Liver (tissue), 9 donors: ENCODE measurements around the gene PEBP1. TPM values are rescaled to one million over a fixed set of nuclear protein-coding genes. Genes with fewer than 3 reads are reported as not detected.
A peak's percentile ranks its signal among the peaks of the same experiment; 100 is the strongest.

ENCODE experiments used
- DNase-seq: peaks from one replicate; pipeline ENCODE4 v3.0.0-alpha.2; 2017; ENCODE audit warnings: low spot score
- H3K27ac ChIP-seq, 2 donors: one replicate each; pipeline ENCODE4 v1.7.0; 2013; ENCODE audit warnings: inconsistent platforms in 2 of 2, low read length in 2 of 2, control low read depth in 1 of 2, low read depth in 1 of 2, mild to moderate bottlenecking in 1 of 2
- H3K27me3 ChIP-seq, 4 donors: one replicate each; pipeline versions ENCODE4 v1.6.1 to v1.7.0; 2013; ENCODE audit warnings: low read length in 3 of 4, inconsistent platforms in 1 of 4, mild to moderate bottlenecking in 1 of 4, moderate library complexity in 1 of 4; ENCODE audit not compliant: control insufficient read depth in 4 of 4, insufficient read depth in 4 of 4
- H3K36me3 ChIP-seq, 4 donors: one replicate each; pipeline versions ENCODE4 v1.6.1 to v1.7.0; 2013; ENCODE audit warnings: low read length in 3 of 4, mild to moderate bottlenecking in 3 of 4, low read depth in 1 of 4, moderate library complexity in 1 of 4; ENCODE audit not compliant: control insufficient read depth in 4 of 4, insufficient read depth in 3 of 4
- H3K4me1 ChIP-seq, 4 donors: one replicate each; pipeline versions ENCODE4 v1.6.1 to v1.7.0; 2013; ENCODE audit warnings: low read length in 3 of 4, mild to moderate bottlenecking in 3 of 4, moderate library complexity in 1 of 4; ENCODE audit not compliant: control insufficient read depth in 4 of 4, insufficient read depth in 4 of 4
- H3K4me3 ChIP-seq, 3 donors: one replicate each; pipeline versions ENCODE4 v1.6.1 to v1.7.0; 2013; ENCODE audit warnings: low read length in 3 of 3, control low read depth in 1 of 3, low read depth in 1 of 3, mild to moderate bottlenecking in 1 of 3
- H3K9ac ChIP-seq, 2 donors: one replicate each; pipeline ENCODE4 v1.7.0; 2013; ENCODE audit warnings: low read length in 2 of 2, mild to moderate bottlenecking in 2 of 2, moderate library complexity in 2 of 2, control low read depth in 1 of 2, low read depth in 1 of 2
- H3K9me3 ChIP-seq, 4 donors: one replicate each; pipeline versions ENCODE4 v1.6.1 to v1.7.0; 2013; ENCODE audit warnings: low read length in 3 of 4; ENCODE audit not compliant: control insufficient read depth in 4 of 4
- ATF3 ChIP-seq: IDR thresholded peaks from 2 replicates; pipeline ENCODE4 v1.6.1; 2016; ENCODE audit warnings: antibody characterized with exemption
- CTCF ChIP-seq: fragments of 150-350 bp; IDR thresholded peaks from 2 replicates; pipeline ENCODE4 v1.5.1; 2017; ENCODE audit warnings: improper control_type of control experiment, low read depth, low read length; ENCODE audit not compliant: missing input control
- EGR1 ChIP-seq, 2 donors: IDR thresholded peaks; 2 replicates each; pipeline ENCODE4 v1.6.1; 2016 to 2018; ENCODE audit warnings: antibody characterized with exemption in 2 of 2, low read depth in 2 of 2
- FOXA1 ChIP-seq: IDR thresholded peaks from 2 replicates; pipeline ENCODE4 v1.6.1; 2016; ENCODE audit warnings: antibody characterized with exemption
- FOXA2 ChIP-seq: IDR thresholded peaks from 2 replicates; pipeline ENCODE4 v1.6.1; 2016; ENCODE audit warnings: antibody characterized with exemption
- GABPA ChIP-seq, 2 donors: IDR thresholded peaks in 1 of 2; conservative IDR thresholded peaks in 1 of 2; 2 replicates each; pipeline ENCODE4 v1.6.1; 2016; ENCODE audit warnings: antibody characterized with exemption in 2 of 2, mild to moderate bottlenecking in 1 of 2, moderate library complexity in 1 of 2
- HNF4A ChIP-seq, 2 donors: conservative IDR thresholded peaks; 2 replicates each; pipeline ENCODE4 v1.6.1; 2016; ENCODE audit warnings: antibody characterized with exemption in 2 of 2, mild to moderate bottlenecking in 2 of 2
- HNF4G ChIP-seq: IDR thresholded peaks from 2 replicates; pipeline ENCODE4 v1.6.1; 2016; ENCODE audit warnings: antibody characterized with exemption
- JUND ChIP-seq, 2 donors: IDR thresholded peaks; 2 replicates each; pipeline ENCODE4 v1.6.1; 2016; ENCODE audit warnings: antibody characterized with exemption in 2 of 2
- MAX ChIP-seq: IDR thresholded peaks from 2 replicates; pipeline ENCODE4 v1.6.1; 2016; ENCODE audit warnings: antibody characterized with exemption
- NR2F2 ChIP-seq: IDR thresholded peaks from 2 replicates; pipeline ENCODE4 v1.6.1; 2016; ENCODE audit warnings: antibody characterized with exemption
- RAD21 ChIP-seq, 2 donors: IDR thresholded peaks; 2 replicates each; pipeline ENCODE4 v1.6.1; 2016; ENCODE audit warnings: antibody characterized with exemption in 2 of 2, mild to moderate bottlenecking in 2 of 2
- REST ChIP-seq: IDR thresholded peaks from 2 replicates; pipeline ENCODE4 v1.6.1; 2016; ENCODE audit warnings: antibody characterized with exemption, mild to moderate bottlenecking
- RXRA ChIP-seq, 2 donors: IDR thresholded peaks; 2 replicates each; pipeline ENCODE4 v1.6.1; 2017 to 2018; ENCODE audit warnings: antibody characterized with exemption in 2 of 2, mild to moderate bottlenecking in 1 of 2
- SP1 ChIP-seq: IDR thresholded peaks from 2 replicates; pipeline ENCODE4 v1.6.1; 2018; ENCODE audit warnings: antibody characterized with exemption, mild to moderate bottlenecking
- TAF1 ChIP-seq: conservative IDR thresholded peaks from 2 replicates; pipeline ENCODE4 v1.6.1; 2016; ENCODE audit warnings: antibody characterized with exemption, mild to moderate bottlenecking
- YY1 ChIP-seq: IDR thresholded peaks from 2 replicates; pipeline ENCODE4 v1.6.1; 2016; ENCODE audit warnings: antibody characterized with exemption, mild to moderate bottlenecking
- WGBS: extraction: QIAGEN DNeasy Blood & Tissue Kit; methylation state at CpG from one replicate; pipeline ENCODE4 v1.1.7; 2013; 5-methylcytosine and 5-hydroxymethylcytosine counted together
- polyA plus RNA-seq, 2 donors: library from polyadenylated mRNA; stranded (reverse) in 1 of 2; unstranded in 1 of 2; fragments of 200-250 nt in 1 of 2; fragments of >200 nt in 1 of 2; fragmentation: Nextera tagmentation in 1 of 2; extraction: Ambion mirVana in 1 of 2; gene quantifications; one replicate each; pipeline versions ENCODE4 v1.2.1 to v1.2.3, GENCODE V29; 2013 to 2015
- total RNA-seq, 2 donors: library from RNA; depleted of rRNA; stranded (reverse); fragments of >200 nt; gene quantifications; one replicate each; pipeline ENCODE4 v1.2.3, GENCODE V29; 2014
- TF ChIP-seq, protein P1 (sequence below): IDR thresholded peaks from 2 replicates; pipeline ENCODE4 v1.6.1; 2016; ENCODE audit warnings: antibody characterized with exemption
- donor health status: healthy.
- donor health status: healthy.
- donor health status: healthy.
- donor health status: healthy.
- donor health status: healthy.

Gene PEBP1
- total and polyA plus RNA-seq, 4 donors, result 478 to 1,937 (median 635) TPM

- H3K4me1 ChIP-seq, result peaks cover 0 to 6% (median 0%) of the 10 kb centered on the region in 4 donors
- no peak overlapping the region for H3K27ac ChIP-seq
- no peaks in the 10 kb centered on the region for H3K27me3 ChIP-seq
- H3K4me3 ChIP-seq, result no peak overlapping the region
- H3K36me3 ChIP-seq, result peaks cover 3 to 21% (median 12%) of the 10 kb centered on the region in 4 donors
- DNase-seq, result no peak
- H3K9ac ChIP-seq, result no peak overlapping the region
- 83% methylated on average over 5 of the region's 5 CpGs for WGBS
- no peak for TF ChIP-seq RAD21 (IDR thresholded peaks at IDR 0.05)
- no peak for TF ChIP-seq GABPA (IDR thresholded peaks at IDR 0.05 in 1 of 2, conservative IDR thresholded peaks at IDR 0.05 in 1 of 2)
- TF ChIP-seq SP1, result no peak
- TF ChIP-seq HNF4A (conservative IDR thresholded peaks at IDR 0.05), result no peak
- TF ChIP-seq FOXA1, result no peak
- TF ChIP-seq HNF4G, result no peak
- H3K9me3 ChIP-seq, result no peaks in the 10 kb centered on the region
Measured at GRCh38 chr12:118151755-118152154, 15.8 kb downstream of the PEBP1 start.

GRCh38 chr12:118160536-118160935, 24.6 kb downstream of the PEBP1 start:
- no peak overlapping the region for H3K4me3 ChIP-seq
- over 99% methylated on average over 3 of the region's 3 CpGs for WGBS
- H3K4me1 ChIP-seq, result no peaks in the 10 kb centered on the region
- H3K27me3 ChIP-seq, result no peaks in the 10 kb centered on the region
- peaks cover 5 to 48% (median 35%) of the 10 kb centered on the region in 4 donors for H3K36me3 ChIP-seq
- no peak for DNase-seq
- no peak overlapping the region for H3K9ac ChIP-seq
- H3K9me3 ChIP-seq, result no peaks in the 10 kb centered on the region
- H3K27ac ChIP-seq, result no peak overlapping the region
- TF ChIP-seq YY1 (no peak), RAD21 (IDR thresholded peaks at IDR 0.05) (no peak), FOXA2 (no peak), RXRA (IDR thresholded peaks at IDR 0.05) (no peak), FOXA1 (no peak), TAF1 (no peak), MAX (no peak), SP1 (no peak)

DNA sequence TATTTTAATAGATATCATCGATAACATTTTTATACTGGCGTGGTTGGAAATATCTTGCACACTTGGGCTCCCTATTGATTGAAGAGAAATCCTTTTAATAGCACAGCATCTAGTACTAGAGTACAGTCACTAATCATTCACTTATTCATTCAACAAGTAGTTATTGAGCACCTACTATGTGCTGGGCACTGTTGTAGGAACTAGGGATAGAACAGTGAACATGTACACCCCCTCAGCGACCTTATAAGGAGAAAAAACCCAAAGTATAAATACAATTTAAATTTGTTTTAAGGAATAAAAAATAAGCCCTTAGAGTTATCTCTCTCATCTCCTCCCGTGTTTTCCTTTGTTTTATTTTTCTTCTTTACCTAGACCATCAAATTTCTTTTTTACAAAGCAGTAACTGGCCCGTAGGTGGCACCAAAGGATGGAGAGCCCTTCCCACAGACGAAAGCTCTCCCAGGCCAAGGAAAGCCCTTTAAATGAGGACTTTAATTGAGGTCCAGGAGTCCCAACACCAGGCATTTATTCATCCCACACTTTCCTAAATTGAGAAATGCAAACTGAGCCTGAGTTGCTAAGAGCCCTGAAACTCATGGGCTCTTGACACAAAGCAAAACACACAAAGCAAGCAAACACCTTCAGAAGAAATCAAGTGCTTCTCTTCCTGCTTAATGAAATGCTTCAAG, 29.0 kb downstream of the PEBP1 start:
- no peaks in the 10 kb centered on the region for H3K27me3 ChIP-seq
- no peak for TF ChIP-seq HNF4G
- no peak for TF ChIP-seq TAF1
- TF ChIP-seq NR2F2, result no peak
- TF ChIP-seq, protein P1, sequence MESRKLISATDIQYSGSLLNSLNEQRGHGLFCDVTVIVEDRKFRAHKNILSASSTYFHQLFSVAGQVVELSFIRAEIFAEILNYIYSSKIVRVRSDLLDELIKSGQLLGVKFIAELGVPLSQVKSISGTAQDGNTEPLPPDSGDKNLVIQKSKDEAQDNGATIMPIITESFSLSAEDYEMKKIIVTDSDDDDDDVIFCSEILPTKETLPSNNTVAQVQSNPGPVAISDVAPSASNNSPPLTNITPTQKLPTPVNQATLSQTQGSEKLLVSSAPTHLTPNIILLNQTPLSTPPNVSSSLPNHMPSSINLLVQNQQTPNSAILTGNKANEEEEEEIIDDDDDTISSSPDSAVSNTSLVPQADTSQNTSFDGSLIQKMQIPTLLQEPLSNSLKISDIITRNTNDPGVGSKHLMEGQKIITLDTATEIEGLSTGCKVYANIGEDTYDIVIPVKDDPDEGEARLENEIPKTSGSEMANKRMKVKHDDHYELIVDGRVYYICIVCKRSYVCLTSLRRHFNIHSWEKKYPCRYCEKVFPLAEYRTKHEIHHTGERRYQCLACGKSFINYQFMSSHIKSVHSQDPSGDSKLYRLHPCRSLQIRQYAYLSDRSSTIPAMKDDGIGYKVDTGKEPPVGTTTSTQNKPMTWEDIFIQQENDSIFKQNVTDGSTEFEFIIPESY, result no peak
- no peak for TF ChIP-seq FOXA1
- peak; percentile 27 for TF ChIP-seq CTCF
- peak; percentile 29 to 42 for TF ChIP-seq HNF4A (conservative IDR thresholded peaks at IDR 0.05)
- peak; percentile 72 to 78 for TF ChIP-seq RAD21 (IDR thresholded peaks at IDR 0.05)
- TF ChIP-seq REST, result no peak
- TF ChIP-seq ATF3, result no peak
- no peak for TF ChIP-seq RXRA (IDR thresholded peaks at IDR 0.05)
- TF ChIP-seq JUND (IDR thresholded peaks at IDR 0.05), result no peak
- TF ChIP-seq FOXA2, result no peak
- no peak for TF ChIP-seq EGR1 (IDR thresholded peaks at IDR 0.05; ENCODE audit: low read depth in 2 of 2)
- no peak for TF ChIP-seq MAX
- TF ChIP-seq GABPA (IDR thresholded peaks at IDR 0.05 in 1 of 2, conservative IDR thresholded peaks at IDR 0.05 in 1 of 2), result no peak
- TF ChIP-seq YY1, result no peak
- TF ChIP-seq SP1, result no peak
- H3K36me3 ChIP-seq, result peaks cover 4 to 32% (median 23%) of the 10 kb centered on the region in 4 donors
- no peak overlapping the region for H3K27ac ChIP-seq
- H3K4me3 ChIP-seq, result no peak overlapping the region
- H3K9ac ChIP-seq, result no peak overlapping the region
- 64% methylated on average over 6 of the region's 6 CpGs for WGBS
- no peaks in the 10 kb centered on the region for H3K4me1 ChIP-seq
- no peak for DNase-seq
- H3K9me3 ChIP-seq, result no peaks in the 10 kb centered on the region
